CD4-positive, alpha-beta memory T cell (primary cell): Measurements from ENCODE around the gene GET4. TPM values are rescaled to one million over a fixed set of nuclear protein-coding genes. Genes with fewer than 3 reads are reported as not detected.
"Not testable (repeated sequence)": the region's sequence is repeated elsewhere in the genome, so short reads cannot be mapped to it uniquely, and the experiment has no call there.

Source experiments
- CTCF ChIA-PET: fragments of 350-600 bp; sonication (Branson Sonifier 250); formaldehyde crosslinking; loops from one replicate; lab custom pipeline; 2021; ENCODE audit warnings: inconsistent platforms; ENCODE audit not compliant: partially characterized antibody; lab: Charles Lee
- POLR2A ChIA-PET: fragments of 350-600 bp; sonication (Branson Sonifier 250); formaldehyde crosslinking; loops from one replicate; lab custom pipeline; 2021; ENCODE audit not compliant: partially characterized antibody; lab: Charles Lee
- DNase-seq, 5 donors: peaks; one replicate each; pipeline versions ENCODE4 v3.0.0 to v3.0.0-alpha.2; 2020 to 2022; ENCODE audit warnings: mixed read lengths in 1 of 5
- H3K27ac ChIP-seq: one replicate; pipeline ENCODE4 v1.7.0; 2013; ENCODE audit warnings: low read depth, low read length
- H3K27me3 ChIP-seq: 2 replicates; pipeline ENCODE4 v1.7.0; 2013; ENCODE audit warnings: mild to moderate bottlenecking, low read length, moderate library complexity; ENCODE audit not compliant: insufficient read depth
- H3K36me3 ChIP-seq: 2 replicates; pipeline ENCODE4 v1.7.0; 2013; ENCODE audit warnings: mild to moderate bottlenecking, low read length, moderate library complexity; ENCODE audit not compliant: insufficient read depth
- H3K4me1 ChIP-seq: 2 replicates; pipeline ENCODE4 v1.7.0; 2013; ENCODE audit warnings: mild to moderate bottlenecking, low read length, moderate library complexity; ENCODE audit not compliant: insufficient read depth
- H3K4me3 ChIP-seq, 2 donors: one replicate each; pipeline ENCODE4 v1.7.0; 2013; ENCODE audit warnings: low read length in 2 of 2, mild to moderate bottlenecking in 1 of 2
- H3K9me3 ChIP-seq, 2 donors: one replicate each; pipeline ENCODE4 v1.7.0; 2013; ENCODE audit warnings: low read length in 2 of 2, control low read depth in 1 of 2; ENCODE audit not compliant: control insufficient read depth in 1 of 2
- H3K27ac Mint-ChIP-seq, 7 donors: one replicate each; pipeline ENCODE4 v1.8.0; 2020 to 2021; ENCODE audit warnings: mixed read lengths in 7 of 7, mild to moderate bottlenecking in 6 of 7, inconsistent platforms in 3 of 7, moderate library complexity in 3 of 7
- H3K27me3 Mint-ChIP-seq, 2 donors: one replicate each; pipeline ENCODE4 v1.8.0; 2020 to 2021; ENCODE audit warnings: mixed read lengths in 2 of 2
- H3K36me3 Mint-ChIP-seq, 2 donors: one replicate each; pipeline ENCODE4 v1.8.0; 2020 to 2021; ENCODE audit warnings: mixed read lengths in 2 of 2, inconsistent platforms in 1 of 2, mild to moderate bottlenecking in 1 of 2
- H3K4me1 Mint-ChIP-seq, 4 donors: one replicate each; pipeline ENCODE4 v1.8.0; 2020 to 2021; ENCODE audit warnings: mixed read lengths in 4 of 4, mild to moderate bottlenecking in 1 of 4
- H3K4me3 Mint-ChIP-seq, 8 donors: one replicate each; pipeline ENCODE4 v1.8.0; 2020 to 2021; ENCODE audit warnings: mixed read lengths in 8 of 8, mild to moderate bottlenecking in 7 of 8, moderate library complexity in 6 of 8, inconsistent platforms in 3 of 8
- H3K9me3 Mint-ChIP-seq, 8 donors: one replicate each; pipeline ENCODE4 v1.8.0; 2020 to 2021; ENCODE audit warnings: mixed read lengths in 8 of 8, mild to moderate bottlenecking in 5 of 8, inconsistent platforms in 3 of 8, moderate library complexity in 1 of 8
- intact Hi-C: fragments of 100-400 bp; cut with micrococcal nuclease; formaldehyde crosslinking; loops from one replicate; pipeline ENCODE4 v1.15.1; 2023
- polyA plus RNA-seq, 2 donors: library from polyadenylated mRNA; unstranded; fragments of 300-500 nt; fragmentation: Illumina TruSeq; gene quantifications; one replicate each; pipeline ENCODE4 v1.2.3, GENCODE V29; 2021
- total RNA-seq, 2 experiments: library from RNA; stranded (reverse); gene quantifications; one replicate each; pipeline ENCODE4 v1.2.3, GENCODE V29; 2021

Gene GET4
- total and polyA plus RNA-seq, 4 experiments from 2014 or later, result 22.0 to 51.6 (median 38.1) TPM

DNA sequence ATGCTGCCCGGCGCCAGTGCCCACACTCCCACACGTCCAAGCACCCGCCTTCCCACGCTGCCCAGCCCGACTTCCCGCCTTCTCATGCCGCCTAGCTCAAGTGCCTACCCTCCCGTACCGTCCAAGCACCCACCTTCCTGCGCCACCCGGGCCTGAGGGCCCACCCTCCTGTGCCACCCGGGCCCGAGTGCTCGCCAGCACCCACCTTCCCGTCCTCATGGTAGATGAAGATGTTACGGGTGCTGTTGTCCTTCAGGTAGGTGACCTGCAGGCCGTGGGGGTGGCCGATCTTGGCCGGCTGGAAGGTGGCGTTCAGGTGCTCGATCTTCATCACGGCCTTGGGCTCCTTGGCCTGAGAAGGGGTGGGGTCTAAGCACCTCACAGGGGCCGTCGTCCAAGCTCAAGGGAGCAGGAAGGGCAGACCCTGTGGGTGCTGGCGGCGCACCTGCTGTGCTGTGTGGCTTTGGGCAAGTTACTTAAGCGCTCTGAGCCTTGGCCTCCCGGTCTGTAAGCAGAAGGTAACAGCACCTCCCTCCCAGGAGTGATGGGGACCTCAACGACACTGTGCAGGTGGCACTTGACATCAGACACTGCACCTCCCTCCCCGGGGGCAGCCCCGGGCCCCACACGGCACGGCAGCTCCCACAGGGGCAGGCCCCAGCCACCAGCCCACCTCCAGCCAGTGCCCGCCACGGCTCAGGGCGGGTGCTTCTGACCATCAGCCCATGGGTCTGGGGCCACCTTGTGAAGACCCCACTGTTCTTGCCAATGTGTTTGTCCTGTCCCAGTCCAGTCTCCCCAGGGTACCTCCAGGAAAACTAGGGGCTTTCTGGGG is 27.8 kb downstream of the GET4 start:
- DNase-seq, result no peak
- no peak overlapping the region for H3K27ac Mint-ChIP-seq
- no peaks in the 10 kb centered on the region for H3K9me3 Mint-ChIP-seq
- Histone ChIP-seq H3K4me1 (peaks cover 8% of the 10 kb centered on the region), H3K4me3 (no peak overlapping the region), H3K9me3 (no peaks in the 10 kb centered on the region), H3K27ac (no peak overlapping the region), H3K27me3 (no peaks in the 10 kb centered on the region), H3K36me3 (no peaks in the 10 kb centered on the region)
- no peak overlapping the region for H3K4me3 Mint-ChIP-seq
- POLR2A ChIA-PET, result no interaction called here
- peaks cover 0 to 4% (median 0%) of the 10 kb centered on the region in 4 donors for H3K4me1 Mint-ChIP-seq
- intact Hi-C loops, result no loop called here
- peaks cover 0 to 3% of the 10 kb centered on the region in 2 donors for H3K27me3 Mint-ChIP-seq
- H3K36me3 Mint-ChIP-seq, result peaks cover 0 to 1% of the 10 kb centered on the region in 2 donors
- CTCF ChIA-PET, result no interaction called here

DNA sequence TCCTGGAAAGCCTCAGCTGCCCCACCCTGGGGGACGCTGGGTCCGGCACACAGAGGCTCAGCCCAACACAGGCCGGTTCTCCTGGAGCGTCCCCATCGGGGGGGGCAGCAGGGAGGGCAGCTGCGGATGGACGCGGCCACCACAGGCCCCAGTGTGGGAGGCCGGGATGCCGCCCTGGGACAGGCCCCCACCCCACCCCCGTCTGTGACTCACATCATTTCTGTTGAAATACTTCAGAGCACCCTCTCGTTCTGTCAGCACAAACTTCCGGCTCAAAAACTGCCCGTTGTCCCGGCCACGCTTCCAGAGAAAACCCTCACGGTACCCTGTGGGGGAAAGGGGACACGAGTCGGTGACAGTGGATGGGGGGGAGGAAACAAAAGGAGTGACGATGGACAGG is 28.5 kb downstream of the GET4 start:
- ChIA-PET POLR2A (no interaction called here), CTCF (no interaction called here)
- Mint-ChIP-seq H3K4me1 (peaks cover 0 to 7% (median 3%) of the 10 kb centered on the region in 4 donors), H3K36me3 (peaks cover 0 to 1% of the 10 kb centered on the region in 2 donors), H3K27me3 (peaks cover 0 to 3% of the 10 kb centered on the region in 2 donors), H3K9me3 (no peaks in the 10 kb centered on the region), H3K4me3 (no peak overlapping the region), H3K27ac (no peak overlapping the region)
- Histone ChIP-seq H3K27ac (no peak overlapping the region), H3K4me3 (no peak overlapping the region), H3K36me3 (no peaks in the 10 kb centered on the region), H3K27me3 (no peaks in the 10 kb centered on the region), H3K4me1 (peaks cover 13% of the 10 kb centered on the region), H3K9me3 (no peaks in the 10 kb centered on the region)
- intact Hi-C loops, result no loop called here
- no peak for DNase-seq

DNA sequence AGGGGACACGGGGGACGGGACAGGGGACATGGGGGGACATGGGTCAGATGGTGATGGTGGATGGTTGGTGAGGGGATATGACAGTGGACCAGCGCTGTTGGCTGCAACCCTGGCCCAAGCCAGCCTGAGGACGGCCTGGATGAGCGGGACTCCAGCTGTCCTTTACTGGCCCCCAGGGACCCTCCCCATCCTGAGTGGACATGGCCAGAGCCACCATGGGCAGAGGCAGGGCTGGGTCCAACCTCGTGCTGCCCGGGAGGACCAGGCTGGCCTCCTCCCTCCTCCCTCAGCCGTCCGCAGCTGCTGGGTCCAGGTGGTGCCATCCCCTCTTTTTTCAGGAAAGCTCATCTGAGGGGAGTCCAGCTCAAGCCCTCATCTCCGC is 30.4 kb downstream of the GET4 start:
- CTCF ChIA-PET, result no interaction called here
- H3K4me3 ChIP-seq, result no peak overlapping the region
- peaks cover 10% of the 10 kb centered on the region for H3K4me1 ChIP-seq
- no peaks in the 10 kb centered on the region for H3K27me3 ChIP-seq
- H3K36me3 Mint-ChIP-seq, result no peaks in the 10 kb centered on the region
- no peaks in the 10 kb centered on the region for H3K36me3 ChIP-seq
- H3K27ac ChIP-seq, result no peak overlapping the region
- no peak for DNase-seq
- peaks cover 2 to 14% (median 9%) of the 10 kb centered on the region in 4 donors for H3K4me1 Mint-ChIP-seq
- no peak overlapping the region for H3K4me3 Mint-ChIP-seq
- POLR2A ChIA-PET, result interaction anchor here (5.6 kb wide), 1 partner anchor 15 kb away, joined by 63 read pairs; no protein-coding TSS in a partner anchor
- H3K9me3 Mint-ChIP-seq, result no peaks in the 10 kb centered on the region
- peak overlapping the region in 1 of 7 donors; percentile 29 for H3K27ac Mint-ChIP-seq
- intact Hi-C loops, result no loop called here
- H3K27me3 Mint-ChIP-seq, result peaks cover 0 to 3% of the 10 kb centered on the region in 2 donors
- H3K9me3 ChIP-seq, result no peaks in the 10 kb centered on the region

DNA sequence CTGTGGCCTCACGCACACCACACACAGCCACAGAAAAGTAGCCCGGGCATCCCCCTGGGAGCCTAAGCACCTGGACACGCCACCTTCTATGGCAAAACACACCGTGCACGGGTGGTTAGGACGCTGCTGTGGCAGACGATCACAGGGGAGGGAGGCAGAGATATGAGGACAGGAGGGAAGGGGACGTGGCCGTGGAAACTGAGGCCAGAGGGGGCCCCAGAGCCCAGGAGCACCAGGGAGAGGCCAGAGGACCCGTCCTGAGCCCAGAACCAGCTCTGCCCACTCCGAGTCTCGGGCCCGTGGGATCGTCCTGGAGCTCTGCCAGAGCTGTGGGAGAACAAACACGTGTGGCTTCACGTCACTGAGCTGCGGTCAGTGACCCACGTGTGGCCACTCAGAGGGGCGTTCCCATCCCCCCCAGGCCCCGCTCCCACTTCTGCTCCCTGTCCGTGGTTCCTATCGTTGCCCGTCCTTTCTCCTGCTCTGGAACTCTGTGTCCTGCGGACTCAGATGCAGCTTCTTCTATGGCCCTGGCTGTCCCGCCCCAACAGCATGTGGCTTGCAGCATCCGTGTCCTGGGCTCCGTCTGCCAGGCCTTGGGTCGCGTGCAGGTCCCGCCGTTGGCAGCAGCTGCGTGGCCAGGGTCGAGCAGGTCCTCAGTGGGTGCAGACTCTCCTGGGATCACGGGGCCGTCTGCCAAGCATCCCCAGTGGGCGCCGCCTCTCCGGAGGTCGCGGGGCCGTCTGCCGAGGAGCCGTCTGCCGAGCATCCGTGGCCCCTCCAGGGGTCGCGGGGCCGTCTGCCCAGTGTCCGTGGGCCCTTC is 31.0 kb downstream of the GET4 start:
- Mint-ChIP-seq H3K27ac (peak overlapping the region in 1 of 7 donors; percentile 29), H3K27me3 (peaks cover 0 to 2% of the 10 kb centered on the region in 2 donors), H3K4me1 (peaks cover 2 to 14% (median 9%) of the 10 kb centered on the region in 4 donors), H3K9me3 (no peaks in the 10 kb centered on the region), H3K4me3 (peak overlapping the region in 1 of 8 donors; percentile 50), H3K36me3 (no peaks in the 10 kb centered on the region)
- H3K4me1 ChIP-seq, result peaks cover 10% of the 10 kb centered on the region
- H3K36me3 ChIP-seq, result no peaks in the 10 kb centered on the region
- ChIA-PET CTCF (interaction anchor here (0.6 to 3.4 kb wide), 9 partner anchors 10 to 158 kb away, joined by 3 to 19 read pairs (median 7); no protein-coding TSS in a partner anchor), POLR2A (interaction anchor here (3.1 to 5.6 kb wide), 2 partner anchors 14 to 47 kb away, joined by 10 to 63 read pairs; partner anchors contain the start of gene ADAP1)
- H3K9me3 ChIP-seq, result no peaks in the 10 kb centered on the region
- intact Hi-C loops, result no loop called here
- no peaks in the 10 kb centered on the region for H3K27me3 ChIP-seq
- DNase-seq, result peak in 4 of 5 donors; percentile 37 to 62 (median 44)
- no peak overlapping the region for H3K27ac ChIP-seq
- no peak overlapping the region for H3K4me3 ChIP-seq

DNA sequence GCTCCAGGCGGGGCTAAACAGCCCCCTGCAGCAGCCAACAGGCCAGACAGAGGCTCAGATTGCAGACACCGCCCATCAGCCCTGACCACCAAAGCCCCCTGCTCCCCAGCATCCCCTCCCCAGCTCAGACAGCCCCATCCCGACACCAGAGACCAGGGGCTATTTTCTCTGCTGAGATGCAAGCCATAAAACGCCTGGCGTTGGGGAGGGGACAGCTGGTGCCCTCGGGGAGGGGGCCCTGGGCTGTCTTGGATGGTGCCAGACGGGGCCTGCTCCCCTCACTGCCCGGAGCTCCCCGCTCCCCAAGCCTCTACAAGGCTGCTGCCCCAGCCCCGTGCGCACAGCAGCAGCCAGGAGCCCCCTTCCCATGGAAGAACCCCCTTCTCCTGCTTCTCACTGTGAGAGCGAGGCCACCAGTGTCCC is 31.8 kb downstream of the GET4 start:
- Histone ChIP-seq H3K36me3 (no peaks in the 10 kb centered on the region), H3K9me3 (no peaks in the 10 kb centered on the region), H3K4me1 (peaks cover 10% of the 10 kb centered on the region), H3K4me3 (no peak overlapping the region), H3K27ac (no peak overlapping the region), H3K27me3 (no peaks in the 10 kb centered on the region)
- H3K27ac Mint-ChIP-seq, result no peak overlapping the region
- DNase-seq, result peak in 2 of 5 donors; percentile 13 to 37
- peaks cover 2 to 14% (median 10%) of the 10 kb centered on the region in 4 donors for H3K4me1 Mint-ChIP-seq
- no peaks in the 10 kb centered on the region for H3K27me3 Mint-ChIP-seq
- no peaks in the 10 kb centered on the region for H3K9me3 Mint-ChIP-seq
- no peaks in the 10 kb centered on the region for H3K36me3 Mint-ChIP-seq
- intact Hi-C loops, result no loop called here
- ChIA-PET CTCF (interaction anchor here (0.6 to 3.4 kb wide), 12 partner anchors 11 to 157 kb away, joined by 3 to 22 read pairs (median 6); no protein-coding TSS in a partner anchor), POLR2A (interaction anchor here (3.1 to 5.6 kb wide), 2 partner anchors 14 to 46 kb away, joined by 10 to 63 read pairs; partner anchors contain the start of gene ADAP1)
- peak overlapping the region in 5 of 8 donors; percentile 11 to 74 (median 20) for H3K4me3 Mint-ChIP-seq

DNA sequence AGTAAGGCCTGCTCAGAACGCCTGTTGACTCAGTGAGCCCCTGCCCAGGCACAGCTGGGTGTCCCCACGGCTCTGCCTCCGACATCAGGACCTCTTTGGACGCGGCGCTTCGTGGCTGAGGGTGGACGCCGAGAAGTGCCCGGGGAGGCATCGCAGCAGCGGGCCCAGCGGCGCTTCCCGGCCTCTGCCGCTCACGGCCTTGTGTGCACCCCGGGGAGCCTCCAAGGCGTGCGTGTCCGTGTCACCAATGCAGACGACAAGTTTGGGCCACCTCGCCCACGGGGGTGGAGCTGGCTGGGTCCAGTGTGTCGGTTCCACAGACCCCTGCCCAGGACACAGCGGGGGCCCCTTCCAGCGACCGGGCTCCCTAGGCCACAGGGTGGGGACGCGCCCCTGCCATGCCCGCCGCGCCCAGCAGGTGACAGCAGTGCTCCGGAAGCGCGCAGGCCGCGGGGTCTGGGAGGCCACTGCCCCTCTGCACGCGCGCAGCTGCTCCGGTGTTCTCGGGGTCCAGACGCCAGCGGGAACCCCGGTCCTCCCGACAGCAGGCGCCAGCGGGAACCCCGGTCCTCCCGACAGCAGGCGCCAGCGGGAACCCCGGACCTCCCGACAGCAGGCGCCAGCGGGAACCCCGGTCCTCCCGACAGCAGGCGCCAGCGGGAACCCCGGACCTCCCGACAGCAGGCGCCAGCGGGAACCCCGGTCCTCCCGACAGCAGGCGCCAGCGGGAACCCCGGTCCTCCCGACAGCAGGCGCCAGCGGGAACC is 32.4 kb downstream of the GET4 start:
- Mint-ChIP-seq H3K4me1 (peaks cover 2 to 14% (median 10%) of the 10 kb centered on the region in 4 donors), H3K4me3 (peak overlapping the region in 4 of 8 donors; percentile 12 to 74 (median 27))
- not testable (repeated sequence) for H3K27ac ChIP-seq, H3K9me3 ChIP-seq, H3K36me3 ChIP-seq, H3K4me3 ChIP-seq, H3K27ac Mint-ChIP-seq, H3K36me3 Mint-ChIP-seq, H3K27me3 ChIP-seq, H3K27me3 Mint-ChIP-seq, H3K9me3 Mint-ChIP-seq
- intact Hi-C loops, result loop anchor here (1.0 kb wide), 3 partner anchors 15 to 157 kb away; partner anchors contain the start of gene ADAP1
- H3K4me1 ChIP-seq, result peaks cover 10% of the 10 kb centered on the region
- ChIA-PET POLR2A (interaction anchor here (1.0 to 5.6 kb wide), 6 partner anchors 13 to 67 kb away, joined by 3 to 63 read pairs (median 6); partner anchors contain the start of gene ADAP1), CTCF (interaction anchor here (0.8 to 3.4 kb wide), 15 partner anchors 11 to 157 kb away, joined by 3 to 22 read pairs (median 7); partner anchors contain the start of gene COX19)
- peak; percentile 46 to 69 (median 59) for DNase-seq
